Vagina (tissue), 2 donors: ENCODE results near the gene CCNY.

Experiments
- POLR2A ChIP-seq, 2 donors: fragments of 450-650 bp; IDR thresholded peaks; one replicate each; pipeline ENCODE4 v1.6.1; 2017; ENCODE audit warnings: antibody characterized with exemption in 2 of 2, mild to moderate bottlenecking in 2 of 2, moderate library complexity in 2 of 2
- POLR2AphosphoS5 ChIP-seq, 2 donors: sonication (generic); formaldehyde crosslinking; IDR thresholded peaks; one replicate each; pipeline ENCODE4 v1.9.0; 2017; ENCODE audit warnings: antibody characterized with exemption in 2 of 2, mild to moderate bottlenecking in 2 of 2, low read depth in 1 of 2; ENCODE audit not compliant: insufficient read depth in 1 of 2
- TF ChIP-seq, protein P1 (sequence below), 3 experiments: fragments of 450-650 bp in 2 of 3; fragments of 200-600 bp in 1 of 3; sonication (generic) in 1 of 3; IDR thresholded peaks; one replicate each; pipeline ENCODE4 v1.5.1; 2017 to 2019; ENCODE audit warnings: antibody characterized with exemption in 3 of 3, mild to moderate bottlenecking in 2 of 3, moderate library complexity in 2 of 3

DNA sequence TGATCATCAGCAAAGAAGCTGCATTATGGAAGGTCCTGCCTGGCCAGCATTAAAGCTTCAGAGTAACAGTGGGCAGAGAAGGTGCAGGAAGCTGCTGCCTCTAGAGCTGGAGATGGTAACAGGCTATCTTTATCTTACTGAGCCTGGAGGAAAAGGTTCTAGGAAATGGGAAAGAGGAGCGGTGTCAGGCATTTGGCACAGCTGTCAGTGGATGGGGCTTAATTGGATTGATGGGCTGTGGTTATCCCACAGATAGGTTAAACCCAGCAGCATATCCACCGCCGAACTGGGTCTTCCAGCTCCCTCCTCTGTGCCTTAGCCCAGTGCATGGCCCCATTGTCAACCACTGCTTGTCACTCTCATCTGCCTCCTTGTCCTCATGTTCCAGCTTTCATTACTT lies 127.6 kb downstream of the CCNY start:
- TF ChIP-seq, protein P1, sequence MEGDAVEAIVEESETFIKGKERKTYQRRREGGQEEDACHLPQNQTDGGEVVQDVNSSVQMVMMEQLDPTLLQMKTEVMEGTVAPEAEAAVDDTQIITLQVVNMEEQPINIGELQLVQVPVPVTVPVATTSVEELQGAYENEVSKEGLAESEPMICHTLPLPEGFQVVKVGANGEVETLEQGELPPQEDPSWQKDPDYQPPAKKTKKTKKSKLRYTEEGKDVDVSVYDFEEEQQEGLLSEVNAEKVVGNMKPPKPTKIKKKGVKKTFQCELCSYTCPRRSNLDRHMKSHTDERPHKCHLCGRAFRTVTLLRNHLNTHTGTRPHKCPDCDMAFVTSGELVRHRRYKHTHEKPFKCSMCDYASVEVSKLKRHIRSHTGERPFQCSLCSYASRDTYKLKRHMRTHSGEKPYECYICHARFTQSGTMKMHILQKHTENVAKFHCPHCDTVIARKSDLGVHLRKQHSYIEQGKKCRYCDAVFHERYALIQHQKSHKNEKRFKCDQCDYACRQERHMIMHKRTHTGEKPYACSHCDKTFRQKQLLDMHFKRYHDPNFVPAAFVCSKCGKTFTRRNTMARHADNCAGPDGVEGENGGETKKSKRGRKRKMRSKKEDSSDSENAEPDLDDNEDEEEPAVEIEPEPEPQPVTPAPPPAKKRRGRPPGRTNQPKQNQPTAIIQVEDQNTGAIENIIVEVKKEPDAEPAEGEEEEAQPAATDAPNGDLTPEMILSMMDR (IDR thresholded peaks at IDR 0.05): no peak
- TF ChIP-seq POLR2AphosphoS5 (IDR thresholded peaks at IDR 0.05; ENCODE audit: insufficient read depth in 1 of 2, low read depth in 1 of 2) (no peak), POLR2A (IDR thresholded peaks at IDR 0.05) (no peak)
